OCI-LY3 (cell line): ENCODE measurements around the gene HS3ST3B1.

ENCODE experiments used
- H2AFZ ChIP-seq: fragments of 200-600, 300-600 bp; shearing (Covaris generic); 2 replicates; pipeline ENCODE4 v1.6.0; 2014; ENCODE audit warnings: antibody characterized with exemption, low read depth, low read length
- H3K27ac ChIP-seq: fragments of 200-600, 300-600 bp; sonication (generic); 2 replicates; pipeline ENCODE4 v1.5.1; 2014; ENCODE audit warnings: mild to moderate bottlenecking, low read length, moderate library complexity, mixed read lengths
- H3K27me3 ChIP-seq: fragments of 200-600, 300-600 bp; sonication (generic); 2 replicates; pipeline ENCODE4 v1.6.1; 2014; ENCODE audit warnings: low read depth, low read length, mixed read lengths
- H3K36me3 ChIP-seq: fragments of 200-600, 300-600 bp; sonication (generic); replicated peaks from 2 replicates; pipeline ENCODE3; 2014; ENCODE audit warnings: low read depth, low read length, mixed read lengths
- H3K4me1 ChIP-seq: fragments of 300-600, 200-600 bp; sonication (generic); 2 replicates; pipeline ENCODE4 v1.6.1; 2014; ENCODE audit warnings: low read length, mixed read lengths
- H3K4me2 ChIP-seq: fragments of 200-600, 300-600 bp; sonication (generic); 2 replicates; pipeline ENCODE4 v1.6.1; 2014; ENCODE audit warnings: low read length, mixed read lengths
- H3K4me3 ChIP-seq: fragments of 300-600, 200-600 bp; sonication (generic); 2 replicates; pipeline ENCODE4 v1.5.1; 2014; ENCODE audit warnings: antibody characterized with exemption, mild to moderate bottlenecking, low read length, moderate library complexity
- H3K79me2 ChIP-seq: fragments of 300-600, 200-600 bp; shearing (Covaris generic); 2 replicates; pipeline ENCODE4 v1.6.1; 2014; ENCODE audit warnings: mild to moderate bottlenecking, low read length, mixed read lengths
- H3K9ac ChIP-seq: fragments of 300-600, 200-600 bp; shearing (Covaris generic); 2 replicates; pipeline ENCODE4 v1.6.0; 2014; ENCODE audit warnings: mild to moderate bottlenecking, low read length, moderate library complexity
- H3K9me3 ChIP-seq: fragments of 200-600, 300-600 bp; shearing (Covaris generic); 2 replicates; pipeline ENCODE4 v1.6.1; 2014; ENCODE audit warnings: low read length, mixed read lengths; ENCODE audit not compliant: insufficient read depth
- H4K20me1 ChIP-seq: fragments of 200-600, 300-600 bp; sonication (generic); 2 replicates; pipeline ENCODE4 v1.6.1; 2016; ENCODE audit warnings: low read length, mixed read lengths; ENCODE audit not compliant: insufficient read depth
- CTCF ChIP-seq: fragments of 200-600, 300-600 bp; sonication (generic); IDR thresholded peaks from 2 replicates; pipeline ENCODE4 v1.5.1; 2014; ENCODE audit warnings: antibody characterized with exemption, low read length, low read depth
- EZH2phosphoT487 ChIP-seq: fragments of 200-600 bp; shearing (Covaris generic); IDR thresholded peaks from 2 replicates; pipeline ENCODE4 v1.6.1; 2018; ENCODE audit warnings: antibody characterized with exemption, mixed run types, low read depth

The HS3ST3B1 gene

GRCh38 chr17:14303343-14304221, 2.7 kb downstream of the HS3ST3B1 start:
- H3K36me3 ChIP-seq = no peaks in the 10 kb centered on the region
- H3K27me3 ChIP-seq = no peaks in the 10 kb centered on the region
- H4K20me1 ChIP-seq = no peaks in the 10 kb centered on the region
- H2AFZ ChIP-seq = no peak overlapping the region
- TF ChIP-seq EZH2phosphoT487 = no peak
- no peak for TF ChIP-seq CTCF
- no peak overlapping the region for H3K4me3 ChIP-seq
- no peak overlapping the region for H3K27ac ChIP-seq
- no peak overlapping the region for H3K9ac ChIP-seq
- no peaks in the 10 kb centered on the region for H3K79me2 ChIP-seq
- no peaks in the 10 kb centered on the region for H3K4me1 ChIP-seq
- no peak overlapping the region for H3K4me2 ChIP-seq
- H3K9me3 ChIP-seq = no peaks in the 10 kb centered on the region

- Histone ChIP-seq H4K20me1 (no peaks in the 10 kb centered on the region), H3K79me2 (no peaks in the 10 kb centered on the region), H3K4me2 (no peak overlapping the region), H3K4me3 (no peak overlapping the region), H3K27me3 (no peaks in the 10 kb centered on the region), H3K4me1 (no peaks in the 10 kb centered on the region), H3K9ac (no peak overlapping the region), H3K27ac (no peak overlapping the region), H3K9me3 (no peaks in the 10 kb centered on the region), H3K36me3 (no peaks in the 10 kb centered on the region), H2AFZ (no peak overlapping the region)
- TF ChIP-seq CTCF = no peak
- TF ChIP-seq EZH2phosphoT487 = no peak
Observed at GRCh38 chr17:14304222-14304772, 3.4 kb downstream of the HS3ST3B1 start.

GRCh38 chr17:14304773-14305517, 4.1 kb downstream of the HS3ST3B1 start:
- Histone ChIP-seq H3K36me3 (no peaks in the 10 kb centered on the region), H3K9me3 (no peaks in the 10 kb centered on the region), H3K79me2 (no peaks in the 10 kb centered on the region), H3K4me2 (no peak overlapping the region), H3K27ac (no peak overlapping the region), H4K20me1 (no peaks in the 10 kb centered on the region), H2AFZ (no peak overlapping the region), H3K9ac (no peak overlapping the region), H3K4me1 (no peaks in the 10 kb centered on the region), H3K4me3 (no peak overlapping the region), H3K27me3 (no peaks in the 10 kb centered on the region)
- TF ChIP-seq CTCF = no peak
- no peak for TF ChIP-seq EZH2phosphoT487

- TF ChIP-seq CTCF (no peak), EZH2phosphoT487 (no peak)
- Histone ChIP-seq H3K9ac (no peak overlapping the region), H3K4me2 (no peak overlapping the region), H4K20me1 (no peaks in the 10 kb centered on the region), H3K79me2 (no peaks in the 10 kb centered on the region), H3K4me1 (no peaks in the 10 kb centered on the region), H3K27me3 (no peaks in the 10 kb centered on the region), H3K4me3 (no peak overlapping the region), H3K9me3 (no peaks in the 10 kb centered on the region), H3K27ac (no peak overlapping the region), H2AFZ (no peak overlapping the region), H3K36me3 (no peaks in the 10 kb centered on the region)
Observed at GRCh38 chr17:14305785-14306496, 5.1 kb downstream of the HS3ST3B1 start.
